ENCODE data around the gene SCYGR4.
"Not testable (repeated sequence)": the region's sequence is repeated elsewhere in the genome, so short reads cannot be mapped to it uniquely, and the experiment has no call there.

SCYGR4 gene

DNA sequence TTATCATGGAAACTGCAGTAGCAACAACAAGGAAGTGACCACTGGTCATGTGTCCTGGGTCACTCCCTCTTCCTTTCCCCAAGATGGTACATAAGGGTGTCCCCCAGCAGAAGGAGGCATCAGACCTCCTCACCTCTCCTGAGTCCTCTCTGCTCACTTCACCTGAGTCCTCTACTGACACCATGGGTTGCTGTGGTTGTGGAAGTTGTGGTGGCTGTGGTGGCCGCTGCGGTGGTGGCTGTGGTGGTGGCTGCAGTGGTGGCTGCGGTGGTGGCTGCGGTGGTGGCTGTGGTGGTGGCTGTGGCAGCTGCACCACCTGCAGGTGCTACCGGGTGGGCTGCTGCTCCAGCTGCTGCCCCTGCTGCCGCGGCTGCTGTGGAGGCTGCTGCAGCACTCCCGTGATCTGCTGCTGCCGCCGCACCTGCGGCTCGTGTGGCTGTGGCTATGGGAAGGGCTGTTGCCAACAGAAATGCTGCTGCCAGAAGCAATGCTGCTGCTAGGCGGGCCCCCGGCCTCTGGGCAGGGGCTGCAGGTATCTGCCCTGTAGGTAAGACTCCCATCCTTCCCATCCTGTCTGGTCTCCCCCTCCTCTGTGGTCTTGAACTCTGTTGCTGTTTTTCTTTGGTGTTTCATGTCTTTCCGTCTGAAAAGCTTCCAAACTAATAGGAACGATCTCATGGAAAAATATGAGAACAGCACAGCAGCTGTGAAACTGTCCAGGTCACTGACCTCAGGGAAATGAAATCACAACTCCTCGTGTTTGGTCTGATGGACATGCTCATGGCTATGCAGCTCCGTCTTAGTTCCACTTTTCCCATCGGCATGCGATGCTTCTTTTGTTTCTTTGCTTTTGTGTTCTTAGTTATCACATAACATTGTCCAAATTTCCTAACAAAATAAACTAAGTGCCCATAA is at the start of gene SCYGR4:
TSS of gene SCYGR4 (plus strand) at position 183 of the 915 bp plus-strand sequence. CDS start at position 183, 0 bp downstream.
- DNase-seq (ENCODE audit: low spot score), result no peak

DNA sequence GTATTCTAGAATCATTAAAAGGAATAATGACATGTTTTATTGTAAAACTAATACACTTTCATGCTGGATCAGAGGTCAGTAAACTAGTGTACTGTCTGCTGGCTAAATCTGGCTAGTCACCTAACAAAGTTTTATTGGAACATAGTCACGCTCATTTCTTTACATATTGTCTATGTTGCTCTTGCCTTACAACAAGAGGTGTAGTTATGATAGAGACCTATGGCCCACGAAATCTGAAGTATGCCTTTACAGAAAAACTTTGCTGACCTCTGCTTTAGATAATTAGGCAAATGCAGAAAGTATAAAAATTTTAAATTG is 48.5 kb upstream of the SCYGR4 start:
- no peak for DNase-seq (ENCODE audit: low spot score)

- no peak for DNase-seq (ENCODE audit: low spot score)
Observed at GRCh38 chr2:227570615-227571014, 46.7 kb upstream of the SCYGR4 start.

DNA sequence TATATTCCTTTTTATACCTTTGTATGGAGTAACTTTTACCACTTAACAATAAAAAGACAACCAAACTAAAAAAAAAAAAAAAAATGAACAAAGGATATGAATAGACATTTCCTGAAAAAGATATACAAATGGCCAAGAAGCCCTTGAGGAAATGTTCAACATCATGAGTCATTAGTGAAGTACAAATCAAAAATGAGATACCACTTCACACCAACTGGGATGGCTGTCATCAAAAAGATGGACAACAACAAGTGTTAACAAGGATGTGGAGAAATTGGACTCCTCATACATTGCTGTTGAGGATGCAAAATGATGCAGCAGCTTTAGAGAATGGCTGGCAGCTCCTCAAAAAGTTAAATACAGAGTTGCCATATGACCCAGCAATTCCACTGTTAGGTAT is 41.2 kb upstream of the SCYGR4 start:
- no peak for DNase-seq (ENCODE audit: low spot score)

DNA sequence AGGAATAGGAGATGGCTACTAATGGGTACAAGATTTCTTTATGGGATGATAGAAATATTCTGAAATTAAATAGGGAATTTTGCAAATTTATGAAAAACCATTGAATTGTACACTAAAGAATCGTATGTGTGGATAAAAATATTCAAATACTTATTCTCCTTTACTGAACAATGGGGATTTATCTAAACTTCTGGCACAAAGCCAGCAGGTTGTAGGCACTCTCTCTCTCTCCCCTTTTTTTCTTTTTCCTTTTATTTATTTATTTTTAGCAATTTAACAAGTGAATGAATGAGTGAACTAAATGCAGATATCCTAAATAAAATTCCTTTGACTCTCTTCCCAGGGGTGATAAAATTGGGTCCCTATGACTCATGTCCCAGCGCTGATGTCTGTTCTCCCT is 40.5 kb upstream of the SCYGR4 start:
- DNase-seq (ENCODE audit: low spot score), result no peak

DNA sequence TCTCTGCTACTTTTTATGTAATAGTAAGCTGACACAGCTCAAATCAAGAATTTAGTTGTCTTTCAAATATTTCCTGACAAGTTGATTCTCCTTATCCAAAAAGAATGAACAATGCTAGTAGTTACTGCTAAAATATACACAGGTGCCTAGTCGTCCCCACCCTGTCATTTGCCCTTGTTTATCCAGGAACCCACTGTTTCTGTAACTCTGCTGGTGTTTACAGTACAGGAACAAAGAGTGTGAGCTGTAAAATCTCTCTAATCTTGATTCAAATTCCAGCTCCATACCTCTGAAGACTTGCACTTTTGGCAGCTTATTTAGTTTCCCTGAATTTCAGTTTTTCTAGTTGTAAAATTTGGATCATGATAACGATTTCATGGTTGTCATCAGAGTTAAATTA is 39.7 kb upstream of the SCYGR4 start:
- DNase-seq (ENCODE audit: low spot score), result no peak

- no peak for DNase-seq (ENCODE audit: low spot score)
Observed at GRCh38 chr2:227578642-227579041, 38.7 kb upstream of the SCYGR4 start.

DNA sequence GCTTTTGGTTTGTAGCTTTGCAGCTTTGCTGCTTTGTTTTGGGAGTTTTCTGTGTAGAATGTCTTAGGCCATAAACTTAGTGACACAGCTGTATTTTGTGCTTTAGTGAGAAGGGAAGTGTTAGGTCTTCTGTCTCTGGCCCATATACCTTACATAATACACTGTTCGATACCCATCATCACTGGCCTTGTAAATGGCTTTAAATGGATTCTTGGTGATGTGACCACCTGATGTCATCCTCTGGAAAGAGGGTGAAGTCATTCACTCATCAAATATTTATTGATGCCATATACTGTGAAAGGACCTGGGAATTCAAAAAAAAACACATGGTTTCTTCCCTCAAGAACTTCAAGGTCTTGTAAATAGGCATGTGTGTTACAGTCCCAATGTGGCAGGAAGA is 37.5 kb upstream of the SCYGR4 start:
- DNase-seq (ENCODE audit: low spot score), result no peak

DNA sequence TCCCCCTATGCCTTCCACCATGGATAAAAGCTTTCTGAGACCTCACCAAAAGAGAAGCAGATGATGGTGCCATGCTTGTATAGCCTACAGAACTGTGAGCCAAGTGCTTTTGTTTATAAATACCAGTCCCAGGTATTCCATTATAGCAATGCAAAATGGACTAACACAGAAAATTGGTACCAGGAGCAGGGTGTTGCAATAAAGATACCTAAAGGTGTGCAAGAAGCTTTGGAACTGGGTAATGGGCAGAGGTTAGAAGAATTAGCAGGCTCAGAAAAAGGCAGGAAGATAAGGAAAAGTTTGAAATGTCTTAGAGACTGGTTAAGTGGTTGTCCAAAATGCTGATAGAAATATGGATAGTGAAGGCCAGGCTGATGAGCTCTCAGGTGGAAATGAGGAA is 34.9 kb upstream of the SCYGR4 start:
- no peak for DNase-seq (ENCODE audit: low spot score)

DNA sequence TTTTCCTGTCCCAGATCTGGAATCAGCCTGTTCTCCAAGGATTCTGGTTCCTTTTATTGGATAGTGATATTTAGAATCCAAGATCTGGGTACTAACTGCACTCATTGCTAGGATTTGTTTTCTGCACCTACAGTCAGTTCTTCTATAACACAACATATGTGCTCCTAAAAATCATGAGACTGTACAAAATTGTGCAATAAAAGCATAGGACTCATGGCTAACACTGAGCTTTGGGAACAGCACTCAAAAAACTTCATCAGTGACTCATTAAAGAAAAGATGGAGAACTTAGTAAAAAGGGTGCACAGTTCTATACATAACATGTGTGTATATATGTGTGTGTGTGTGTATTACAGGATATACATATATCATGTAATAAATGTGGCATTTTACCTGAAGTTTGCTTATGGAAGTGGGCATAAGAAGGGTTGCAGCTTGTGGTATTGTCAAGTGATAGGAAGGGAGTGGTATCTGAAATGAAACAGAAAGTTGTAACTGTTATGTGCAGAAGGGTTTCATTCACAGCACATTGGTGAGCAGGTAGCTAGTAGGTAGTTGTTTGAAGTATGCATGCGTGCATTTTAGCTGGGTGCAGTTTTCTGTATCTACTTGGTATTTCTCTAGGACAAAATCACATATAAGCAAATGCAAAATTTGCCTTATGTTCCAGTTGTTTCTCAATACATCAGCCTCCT is 24.5 kb upstream of the SCYGR4 start:
- DNase-seq (ENCODE audit: low spot score), result no peak

DNA sequence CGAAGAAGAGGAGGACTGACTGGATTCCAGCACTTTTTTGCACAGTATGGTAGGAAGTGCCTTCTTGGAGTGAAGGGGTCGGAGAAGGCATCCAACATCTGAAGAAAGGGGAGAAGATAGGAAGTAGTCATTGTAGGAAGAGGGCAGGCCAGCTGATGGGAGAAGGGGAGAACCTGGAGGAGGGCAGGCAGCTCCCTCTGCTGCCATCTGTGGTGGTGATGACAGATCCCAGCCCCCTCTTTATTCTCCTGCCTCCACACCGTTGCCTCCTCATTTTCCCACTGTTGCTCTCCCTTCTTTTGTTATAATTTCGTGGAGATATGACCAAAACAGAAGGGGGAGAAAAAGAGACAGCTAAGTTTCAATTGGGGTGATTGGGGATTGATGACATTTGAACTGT is 21.5 kb upstream of the SCYGR4 start:
- DNase-seq (ENCODE audit: low spot score), result no peak

- no peak for DNase-seq (ENCODE audit: low spot score)
Observed at GRCh38 chr2:227597036-227597435, 20.3 kb upstream of the SCYGR4 start.

DNA sequence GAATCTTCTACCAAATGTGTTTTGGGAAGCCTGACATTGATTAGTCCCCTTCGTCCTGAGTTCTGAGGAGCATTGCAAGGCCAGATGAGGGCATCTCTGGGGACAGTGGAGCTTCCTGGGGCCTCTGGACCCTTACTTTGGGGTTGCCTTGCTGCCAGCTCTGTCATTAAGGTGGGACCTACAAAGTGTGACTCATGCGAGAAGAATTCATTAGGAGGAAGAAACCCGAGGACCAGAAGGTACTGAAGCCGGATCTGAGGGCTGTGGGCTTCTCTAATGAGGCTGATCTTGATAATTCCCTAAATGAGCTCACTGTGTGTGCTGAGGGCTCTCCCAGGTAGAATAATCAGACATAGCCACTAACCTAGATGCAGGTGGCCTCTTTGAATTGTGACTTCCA is 19.3 kb upstream of the SCYGR4 start:
- DNase-seq (ENCODE audit: low spot score), result no peak

DNA sequence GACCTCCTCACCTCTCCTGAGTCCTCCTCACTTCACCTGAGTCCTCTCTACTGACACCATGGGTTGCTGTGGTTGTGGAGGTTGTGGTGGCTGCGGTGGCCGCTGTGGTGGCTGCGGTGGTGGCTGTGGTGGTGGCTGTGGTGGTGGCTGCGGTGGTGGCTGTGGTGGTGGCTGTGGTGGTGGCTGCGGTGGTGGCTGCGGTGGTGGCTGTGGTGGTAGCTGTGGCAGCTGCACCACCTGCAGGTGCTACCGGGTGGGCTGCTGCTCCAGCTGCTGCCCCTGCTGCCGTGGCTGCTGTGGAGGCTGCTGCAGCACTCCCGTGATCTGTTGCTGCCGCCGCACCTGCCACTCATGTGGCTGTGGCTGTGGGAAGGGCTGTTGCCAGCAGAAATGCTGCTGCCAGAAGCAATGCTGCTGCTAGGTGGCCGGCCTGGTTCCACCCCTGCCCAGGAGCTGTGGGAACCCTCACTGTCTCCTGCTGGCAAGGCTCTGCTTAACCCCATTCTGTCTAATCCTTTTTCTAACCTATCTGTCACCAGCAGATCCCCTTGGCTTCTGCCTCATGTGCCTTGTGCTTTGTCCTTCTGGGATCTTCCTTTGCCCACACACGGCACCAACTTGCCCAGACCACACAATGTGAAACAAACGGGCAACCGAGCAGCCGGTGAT is 18.3 kb upstream of the SCYGR4 start, which contains the start of gene SCYGR2:
TSS of gene SCYGR2 (plus strand) at position 59 of the 669 bp plus-strand sequence. CDS start at position 59, 0 bp downstream.
- not testable (repeated sequence) for DNase-seq (ENCODE audit: low spot score)

GRCh38 chr2:227602358-227602757 is 14.9 kb upstream of the SCYGR4 start:
- no peak for DNase-seq (ENCODE audit: low spot score)

- no peak for DNase-seq (ENCODE audit: low spot score)
Observed at GRCh38 chr2:227606476-227606875, 10.8 kb upstream of the SCYGR4 start.

GRCh38 chr2:227607941-227608340 is 9.4 kb upstream of the SCYGR4 start:
- DNase-seq (ENCODE audit: low spot score), result no peak

- no peak for DNase-seq (ENCODE audit: low spot score)
Observed at GRCh38 chr2:227608561-227609338, 8.5 kb upstream of the SCYGR4 start.

DNA sequence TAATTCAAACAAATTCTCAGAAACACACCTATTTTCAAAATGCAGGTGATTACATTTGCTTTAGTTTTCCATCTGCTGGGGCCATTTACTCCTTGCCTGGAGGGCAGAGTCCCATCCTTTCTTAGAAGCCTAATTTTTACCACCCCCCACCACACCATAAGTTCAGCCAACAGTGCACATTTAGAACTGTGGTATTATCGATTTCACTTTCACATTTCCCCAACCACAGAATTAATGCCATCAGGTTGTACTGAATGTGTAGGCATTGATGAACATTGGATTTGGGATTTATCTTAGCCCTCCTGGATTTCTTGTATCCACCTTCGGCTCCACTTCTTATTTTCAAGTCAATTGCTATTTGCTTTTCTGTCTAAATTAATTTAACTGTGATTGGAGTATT is 7.2 kb upstream of the SCYGR4 start:
- DNase-seq (ENCODE audit: low spot score), result no peak

- DNase-seq (ENCODE audit: low spot score), result no peak
Observed at GRCh38 chr2:227612546-227613271, 4.6 kb upstream of the SCYGR4 start.

DNA sequence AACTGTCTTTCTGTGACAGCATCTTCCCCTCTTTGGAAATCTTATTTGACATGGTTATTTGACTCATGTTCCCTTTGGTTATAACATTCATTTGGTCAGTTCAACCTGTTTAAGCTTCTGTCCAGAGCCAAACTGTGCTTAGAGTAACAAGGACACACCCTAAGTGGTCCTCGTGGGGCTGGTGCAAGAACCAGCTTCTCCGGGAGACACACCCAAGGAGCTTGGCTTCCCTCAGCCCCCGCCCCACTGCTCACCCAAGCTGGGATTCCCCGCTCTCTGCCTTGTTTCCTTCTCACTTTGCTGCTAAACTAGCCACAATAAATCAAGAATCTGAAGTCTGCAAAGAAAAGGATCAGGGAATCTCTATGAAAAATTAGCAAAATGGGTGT is 4.0 kb upstream of the SCYGR4 start:
- DNase-seq (ENCODE audit: low spot score), result no peak

All from D341Med (cell line).